GM12875 (cell line): ENCODE measurements around the gene RITA1.

Experiments used
- H3K4me3 ChIP-seq: one replicate; pipeline ENCODE4 v1.5.1; 2011; ENCODE audit warnings: low read depth, low read length, control low read depth
- TF ChIP-seq, protein P1 (sequence below): IDR thresholded peaks from 2 replicates; pipeline ENCODE4 v1.5.1; 2011; ENCODE audit warnings: low read depth, mild to moderate bottlenecking, control low read depth, inconsistent platforms, low read length, moderate library complexity, borderline replicate concordance; ENCODE audit not compliant: insufficient read depth

The RITA1 gene

DNA sequence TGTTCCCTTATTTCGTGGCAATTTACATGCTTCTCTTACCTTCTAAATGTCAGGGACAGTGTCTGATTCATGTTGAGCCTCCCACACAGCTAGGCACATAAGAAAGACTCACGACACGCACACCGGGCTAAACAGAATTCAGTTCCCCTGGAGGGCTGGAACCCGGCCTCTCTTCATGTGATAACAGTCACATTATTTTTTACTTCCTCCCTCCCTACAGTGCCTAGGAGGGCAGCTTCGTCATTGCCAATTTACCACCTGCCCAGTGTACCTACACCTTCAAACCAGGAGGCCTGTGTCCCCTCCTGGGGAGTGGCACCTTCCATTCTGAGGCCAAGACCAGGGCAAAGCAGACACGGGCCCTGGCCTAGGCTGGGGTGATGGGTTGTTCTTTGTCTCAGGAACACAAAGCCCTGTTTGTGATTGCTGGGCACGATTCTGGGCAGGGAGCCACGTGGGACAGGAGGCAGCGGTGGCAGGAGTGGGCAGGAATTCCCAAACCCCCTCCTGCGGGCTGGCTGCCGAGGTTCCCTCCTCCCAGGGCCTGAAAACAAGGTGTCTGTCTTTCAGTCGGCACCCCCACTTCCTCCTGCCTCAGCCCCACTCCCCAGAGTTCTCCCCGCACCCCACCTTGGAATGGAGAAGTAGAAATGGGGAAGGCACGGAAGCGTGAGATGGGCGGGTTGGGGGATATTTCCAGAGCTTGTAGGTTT, 43.2 kb upstream of the RITA1 start:
- TF ChIP-seq, protein P1, sequence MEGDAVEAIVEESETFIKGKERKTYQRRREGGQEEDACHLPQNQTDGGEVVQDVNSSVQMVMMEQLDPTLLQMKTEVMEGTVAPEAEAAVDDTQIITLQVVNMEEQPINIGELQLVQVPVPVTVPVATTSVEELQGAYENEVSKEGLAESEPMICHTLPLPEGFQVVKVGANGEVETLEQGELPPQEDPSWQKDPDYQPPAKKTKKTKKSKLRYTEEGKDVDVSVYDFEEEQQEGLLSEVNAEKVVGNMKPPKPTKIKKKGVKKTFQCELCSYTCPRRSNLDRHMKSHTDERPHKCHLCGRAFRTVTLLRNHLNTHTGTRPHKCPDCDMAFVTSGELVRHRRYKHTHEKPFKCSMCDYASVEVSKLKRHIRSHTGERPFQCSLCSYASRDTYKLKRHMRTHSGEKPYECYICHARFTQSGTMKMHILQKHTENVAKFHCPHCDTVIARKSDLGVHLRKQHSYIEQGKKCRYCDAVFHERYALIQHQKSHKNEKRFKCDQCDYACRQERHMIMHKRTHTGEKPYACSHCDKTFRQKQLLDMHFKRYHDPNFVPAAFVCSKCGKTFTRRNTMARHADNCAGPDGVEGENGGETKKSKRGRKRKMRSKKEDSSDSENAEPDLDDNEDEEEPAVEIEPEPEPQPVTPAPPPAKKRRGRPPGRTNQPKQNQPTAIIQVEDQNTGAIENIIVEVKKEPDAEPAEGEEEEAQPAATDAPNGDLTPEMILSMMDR, result no peak
- H3K4me3 ChIP-seq, result no peak overlapping the region

DNA sequence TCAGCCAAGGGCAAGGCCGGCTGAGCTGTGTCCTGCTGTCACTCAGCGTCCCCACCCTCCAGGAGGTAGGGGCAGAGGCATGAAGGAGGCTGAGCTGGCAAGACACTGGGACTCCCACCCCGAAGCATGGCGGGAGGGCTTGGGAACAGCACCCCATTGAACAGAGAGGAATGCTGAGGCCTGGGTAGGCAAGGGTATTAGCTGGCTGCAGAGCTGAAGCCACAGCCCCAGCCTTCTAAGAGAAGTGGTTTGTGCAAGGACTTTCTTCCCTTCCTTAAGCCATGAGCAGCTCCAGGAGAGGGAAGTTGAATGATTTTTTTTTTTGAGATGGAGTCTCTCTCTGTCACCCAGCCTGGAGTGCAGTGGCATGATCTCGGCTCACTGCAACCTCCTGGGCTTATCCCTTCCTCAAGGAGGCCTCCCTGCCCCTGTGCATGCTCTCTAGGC, 42.6 kb upstream of the RITA1 start:
- TF ChIP-seq, protein P1, result no peak
- H3K4me3 ChIP-seq, result no peak overlapping the region

DNA sequence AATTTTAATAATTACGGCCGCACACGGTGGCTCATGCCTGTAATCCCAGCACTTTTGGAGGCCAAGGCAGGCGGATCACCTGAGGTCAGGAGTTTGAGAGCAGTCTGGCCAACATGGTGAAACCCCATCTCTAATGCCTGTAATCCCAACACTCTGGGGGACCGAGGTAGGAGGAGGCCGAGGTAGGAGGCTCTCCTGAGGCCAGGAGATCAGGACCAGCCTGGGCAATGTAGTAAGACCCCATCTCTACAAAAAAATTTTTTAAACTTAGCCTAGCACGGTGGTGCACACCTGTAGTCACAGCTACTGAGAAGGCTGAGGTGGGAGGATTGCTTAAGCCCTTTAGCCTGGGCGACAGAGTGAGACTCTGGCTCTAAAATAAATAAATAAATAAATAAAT, 41.6 kb upstream of the RITA1 start:
- no peak overlapping the region for H3K4me3 ChIP-seq
- TF ChIP-seq, protein P1, result no peak

DNA sequence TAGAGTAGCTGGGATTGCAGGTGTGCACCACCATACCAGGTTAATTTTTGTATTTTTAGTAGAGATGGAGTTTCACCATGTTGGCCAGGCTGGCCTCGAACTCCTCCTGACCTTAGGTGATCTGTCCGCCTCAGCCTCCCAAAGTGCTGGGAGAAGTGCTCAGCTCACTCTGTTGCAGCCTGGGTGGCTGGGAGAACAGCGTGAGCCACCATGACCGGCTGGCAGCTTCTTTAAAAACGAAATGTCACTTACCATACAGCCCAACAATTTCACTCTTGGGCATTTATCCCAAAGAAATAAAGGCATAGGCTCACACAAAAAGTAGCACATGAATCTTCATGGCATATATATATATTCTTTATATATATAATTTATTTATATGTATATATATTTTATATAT, 40.7 kb upstream of the RITA1 start:
- no peak overlapping the region for H3K4me3 ChIP-seq
- TF ChIP-seq, protein P1, result no peak

DNA sequence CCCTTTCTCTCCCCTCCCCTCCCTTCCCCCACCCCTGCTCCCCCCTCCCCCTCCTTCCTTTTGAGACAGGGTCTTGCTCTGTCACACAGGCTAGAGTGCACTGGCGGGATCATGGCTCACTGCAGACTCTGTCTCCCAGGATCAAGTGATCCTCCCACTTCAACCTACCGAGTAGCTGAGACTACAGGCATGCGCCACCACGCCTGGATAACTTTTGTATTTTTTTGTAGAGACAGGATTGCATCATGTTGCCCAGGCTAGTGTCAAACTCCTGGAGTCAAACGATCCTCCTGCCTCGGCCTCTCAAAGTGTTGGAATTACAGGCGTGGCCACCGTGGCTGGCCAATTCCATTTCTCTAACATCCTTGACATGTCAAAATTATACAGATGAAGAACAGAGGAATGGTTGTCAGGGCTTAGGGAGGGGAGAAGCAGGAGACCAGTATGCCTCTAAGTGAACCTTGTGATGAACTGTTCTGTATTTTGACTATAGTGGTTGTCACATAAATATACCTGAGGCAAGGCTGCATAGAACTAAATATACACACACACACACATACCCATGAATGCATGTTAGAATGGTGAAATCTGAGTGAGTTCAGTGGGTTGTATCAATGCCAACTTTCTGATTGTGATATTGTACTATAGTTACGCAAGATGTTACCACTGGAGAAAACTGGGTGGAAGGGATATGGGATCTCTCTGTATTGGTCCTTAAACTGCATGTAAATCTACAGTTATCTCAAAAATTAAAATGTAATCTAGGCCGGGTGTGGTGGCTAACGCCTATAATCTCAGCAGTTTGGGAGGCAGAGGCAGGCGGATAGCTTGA, 39.6 kb upstream of the RITA1 start:
- no peak overlapping the region for H3K4me3 ChIP-seq
- TF ChIP-seq, protein P1, result no peak

DNA sequence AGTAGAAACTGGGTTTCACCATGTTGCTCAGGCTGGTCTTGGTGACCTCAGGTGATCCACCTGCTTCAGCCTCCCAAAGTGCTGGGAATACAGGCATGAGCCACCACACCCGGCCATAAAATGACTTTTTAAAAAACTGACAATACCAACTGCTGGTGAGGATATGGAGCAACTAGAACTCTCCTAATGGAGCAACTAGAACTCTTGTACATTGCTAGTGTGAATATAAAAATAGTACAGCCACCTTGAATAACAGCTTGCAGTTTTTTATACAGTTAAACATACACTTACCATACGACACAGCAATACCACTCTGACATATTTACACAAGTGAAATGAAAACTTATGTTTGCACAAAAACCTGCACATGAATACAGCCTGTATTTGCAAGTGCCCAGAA, 38.5 kb upstream of the RITA1 start:
- TF ChIP-seq, protein P1, result no peak
- H3K4me3 ChIP-seq, result no peak overlapping the region
